Esophagus muscularis mucosa (tissue), 4 donors: ENCODE data around the gene MAGEA8. TPM values are rescaled to one million over a fixed set of nuclear protein-coding genes. Genes with fewer than 3 reads are reported as not detected.

ENCODE experiments used
- DNase-seq: peaks from one replicate; pipeline ENCODE4 v3.0.0-alpha.2; 2017; ENCODE audit errors: extremely low spot score
- H3K27ac ChIP-seq, 4 donors: fragments of 200-600 bp; sonication (generic); replicated peaks in 1 of 4; 1 replicate in 3 of 4; 2 replicates in 1 of 4; pipeline ENCODE4 v1.5.1; 2016 to 2019; ENCODE audit warnings: mild to moderate bottlenecking in 1 of 4
- H3K27me3 ChIP-seq, 4 donors: fragments of 200-600 bp; sonication (generic); one replicate each; pipeline versions ENCODE4 v1.5.1 to v1.6.0; 2016 to 2019
- H3K36me3 ChIP-seq, 4 donors: fragments of 200-600 bp; sonication (generic); one replicate each; pipeline ENCODE4 v1.5.1; 2016 to 2019
- H3K4me1 ChIP-seq, 4 donors: fragments of 200-600 bp; sonication (generic); one replicate each; pipeline ENCODE4 v1.5.1; 2016 to 2019
- H3K4me3 ChIP-seq, 4 donors: fragments of 200-600 bp; sonication (generic); 1 replicate in 2 of 4; 2 replicates in 2 of 4; pipeline ENCODE4 v1.5.1; 2016 to 2019; ENCODE audit warnings: mild to moderate bottlenecking in 4 of 4, moderate library complexity in 1 of 4
- H3K9me3 ChIP-seq, 4 donors: fragments of 200-600 bp; sonication (generic); 1 replicate in 3 of 4; 2 replicates in 1 of 4; pipeline ENCODE4 v1.5.1; 2016 to 2019
- EP300 ChIP-seq: sonication (generic); formaldehyde crosslinking; IDR thresholded peaks from one replicate; pipeline ENCODE4 v1.6.1; 2017; ENCODE audit warnings: antibody characterized with exemption
- POLR2A ChIP-seq: fragments of 450-650 bp; IDR thresholded peaks from one replicate; pipeline ENCODE4 v1.6.1; 2017; ENCODE audit warnings: antibody characterized with exemption, moderate library complexity, mild to moderate bottlenecking, low read depth
- POLR2AphosphoS5 ChIP-seq, 2 donors: sonication (generic); formaldehyde crosslinking; IDR thresholded peaks; one replicate each; pipeline ENCODE4 v1.6.1; 2017; ENCODE audit warnings: antibody characterized with exemption in 2 of 2
- WGBS: methylation state at CpG from one replicate; pipeline ENCODE4 v1.1.5; 2018; 5-methylcytosine and 5-hydroxymethylcytosine counted together
- intact Hi-C: fragments of 100-400 bp; cut with DNase I; formaldehyde crosslinking; loops from one replicate; pipeline ENCODE4 v1.15.1; 2023
- total RNA-seq, 4 donors: library from RNA; depleted of rRNA; stranded (reverse); fragments of >200 nt; gene quantifications; one replicate each; pipeline versions ENCODE4 v1.1.0 to v1.2.1, GENCODE V29; 2016
- TF ChIP-seq, protein P1 (sequence below), 3 experiments: fragments of 200-600 bp in 2 of 3; fragments of 450-650 bp in 1 of 3; sonication (generic) in 2 of 3; IDR thresholded peaks; one replicate each; pipeline ENCODE4 v1.5.1; 2017 to 2019; ENCODE audit warnings: antibody characterized with exemption in 3 of 3, mild to moderate bottlenecking in 2 of 3, moderate library complexity in 1 of 3

The MAGEA8 gene
- total RNA-seq, 4 donors from 2014 or later, result not detected

DNA sequence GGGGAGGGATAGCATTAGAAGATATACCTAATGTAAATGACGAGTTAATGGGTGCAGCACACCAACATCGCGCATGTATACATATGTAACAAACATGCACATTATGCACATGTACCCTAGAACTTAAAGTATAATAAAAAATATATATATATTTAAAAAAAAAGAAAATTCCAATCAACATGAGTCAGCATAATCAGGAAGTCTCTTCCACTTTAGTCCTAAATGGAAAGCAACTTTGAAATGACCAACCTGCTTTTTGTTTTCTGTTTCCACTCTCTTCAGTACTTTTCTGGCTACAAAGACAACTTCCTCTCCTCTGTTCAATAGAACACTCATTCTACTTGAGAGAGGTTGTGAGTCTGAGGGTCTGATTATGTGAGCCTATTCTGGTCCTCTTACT lies 13.5 kb upstream of the MAGEA8 start:
- TF ChIP-seq, protein P1, sequence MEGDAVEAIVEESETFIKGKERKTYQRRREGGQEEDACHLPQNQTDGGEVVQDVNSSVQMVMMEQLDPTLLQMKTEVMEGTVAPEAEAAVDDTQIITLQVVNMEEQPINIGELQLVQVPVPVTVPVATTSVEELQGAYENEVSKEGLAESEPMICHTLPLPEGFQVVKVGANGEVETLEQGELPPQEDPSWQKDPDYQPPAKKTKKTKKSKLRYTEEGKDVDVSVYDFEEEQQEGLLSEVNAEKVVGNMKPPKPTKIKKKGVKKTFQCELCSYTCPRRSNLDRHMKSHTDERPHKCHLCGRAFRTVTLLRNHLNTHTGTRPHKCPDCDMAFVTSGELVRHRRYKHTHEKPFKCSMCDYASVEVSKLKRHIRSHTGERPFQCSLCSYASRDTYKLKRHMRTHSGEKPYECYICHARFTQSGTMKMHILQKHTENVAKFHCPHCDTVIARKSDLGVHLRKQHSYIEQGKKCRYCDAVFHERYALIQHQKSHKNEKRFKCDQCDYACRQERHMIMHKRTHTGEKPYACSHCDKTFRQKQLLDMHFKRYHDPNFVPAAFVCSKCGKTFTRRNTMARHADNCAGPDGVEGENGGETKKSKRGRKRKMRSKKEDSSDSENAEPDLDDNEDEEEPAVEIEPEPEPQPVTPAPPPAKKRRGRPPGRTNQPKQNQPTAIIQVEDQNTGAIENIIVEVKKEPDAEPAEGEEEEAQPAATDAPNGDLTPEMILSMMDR (IDR thresholded peaks at IDR 0.05), result no peak
- TF ChIP-seq POLR2AphosphoS5 (IDR thresholded peaks at IDR 0.05) (no peak), POLR2A (no peak), EP300 (no peak)
- intact Hi-C loops, result no loop called here

DNA sequence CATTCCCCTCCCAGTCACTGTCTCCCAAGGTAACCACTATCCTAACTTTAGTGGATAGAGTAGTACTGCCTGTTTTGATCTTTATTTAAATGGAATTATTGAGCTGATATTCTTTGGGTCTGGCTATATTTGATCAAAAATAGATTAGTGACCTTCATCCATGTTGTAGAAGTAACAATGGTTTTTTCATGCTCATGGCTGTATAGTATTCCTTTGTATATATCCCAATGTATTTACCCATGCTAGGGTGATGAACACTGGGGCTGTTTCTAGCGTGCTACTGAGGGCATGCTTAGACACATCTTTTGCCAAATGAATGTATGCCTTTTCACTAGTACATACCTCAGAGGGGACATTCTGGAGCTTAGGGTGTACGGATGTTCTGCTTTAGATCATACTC lies 10.1 kb upstream of the MAGEA8 start:
- H3K4me3 ChIP-seq, result no peak overlapping the region
- H3K9me3 ChIP-seq, result no peaks in the 10 kb centered on the region
- H3K27ac ChIP-seq, result no peak overlapping the region
- WGBS, result 59% methylated on average over 2 of the region's 2 CpGs
- no peaks in the 10 kb centered on the region for H3K36me3 ChIP-seq
- DNase-seq, result no peak
- H3K4me1 ChIP-seq, result no peaks in the 10 kb centered on the region
- TF ChIP-seq POLR2AphosphoS5 (IDR thresholded peaks at IDR 0.05) (no peak), POLR2A (no peak), EP300 (no peak)
- TF ChIP-seq, protein P1 (IDR thresholded peaks at IDR 0.05), result no peak
- intact Hi-C loops, result no loop called here
- no peaks in the 10 kb centered on the region for H3K27me3 ChIP-seq

More for the DNA sequence above, 13.5 kb upstream of the MAGEA8 start:
- Histone ChIP-seq H3K4me1 (no peaks in the 10 kb centered on the region), H3K9me3 (no peaks in the 10 kb centered on the region), H3K27me3 (no peaks in the 10 kb centered on the region), H3K36me3 (no peaks in the 10 kb centered on the region), H3K4me3 (no peak overlapping the region), H3K27ac (no peak overlapping the region)
- no peak for DNase-seq
- 74% methylated on average over 3 of the region's 3 CpGs for WGBS

DNA sequence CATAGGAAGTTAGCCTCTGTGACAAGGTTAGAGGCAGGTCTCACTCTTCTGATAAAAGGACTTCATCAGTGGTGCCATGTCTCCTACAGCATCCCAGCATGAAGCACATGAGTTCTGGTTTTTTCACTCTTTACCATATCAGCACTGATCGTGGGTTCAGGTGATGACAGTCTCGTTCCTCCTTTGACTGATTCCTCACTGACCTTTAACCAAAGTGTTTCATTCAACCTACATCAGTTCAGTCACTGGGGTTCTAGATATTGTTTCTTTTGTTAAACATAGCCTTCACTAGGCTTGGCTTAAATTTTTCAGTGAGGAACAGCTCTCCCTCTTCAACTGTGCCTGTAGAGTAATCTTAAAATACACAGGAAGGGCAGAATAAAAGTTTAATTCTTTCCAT lies 9.6 kb upstream of the MAGEA8 start:
- Histone ChIP-seq H3K4me1 (no peaks in the 10 kb centered on the region), H3K4me3 (no peak overlapping the region), H3K36me3 (no peaks in the 10 kb centered on the region), H3K9me3 (no peaks in the 10 kb centered on the region), H3K27me3 (no peaks in the 10 kb centered on the region), H3K27ac (no peak overlapping the region)
- WGBS, result 85% methylated on average over 2 of the region's 2 CpGs
- TF ChIP-seq POLR2A (no peak), EP300 (no peak), POLR2AphosphoS5 (IDR thresholded peaks at IDR 0.05) (no peak)
- TF ChIP-seq, protein P1 (IDR thresholded peaks at IDR 0.05), result no peak
- intact Hi-C loops, result no loop called here
- no peak for DNase-seq

DNA sequence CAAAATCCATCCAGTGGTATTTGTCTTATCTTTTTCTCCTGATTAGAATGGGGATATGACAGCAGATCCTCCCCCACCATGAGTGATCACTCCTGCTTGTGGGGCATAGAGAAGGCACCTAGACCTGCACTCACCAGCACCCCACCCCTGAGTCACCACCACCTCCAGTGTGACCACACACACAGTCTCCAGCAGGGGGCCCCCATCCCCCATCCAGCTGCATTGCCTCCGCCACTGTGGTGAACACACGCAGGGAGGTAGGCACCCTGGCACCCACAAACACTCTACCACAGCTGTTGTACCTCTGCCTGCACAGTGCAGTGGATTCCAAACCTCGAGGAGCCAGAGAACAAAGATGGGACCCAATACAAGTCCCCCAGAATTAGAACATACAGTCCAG lies 9.0 kb upstream of the MAGEA8 start:
- TF ChIP-seq EP300 (no peak), POLR2AphosphoS5 (IDR thresholded peaks at IDR 0.05) (no peak), POLR2A (no peak)
- TF ChIP-seq, protein P1 (IDR thresholded peaks at IDR 0.05), result no peak
- Histone ChIP-seq H3K36me3 (no peaks in the 10 kb centered on the region), H3K9me3 (no peaks in the 10 kb centered on the region), H3K4me1 (no peaks in the 10 kb centered on the region), H3K4me3 (no peak overlapping the region), H3K27me3 (no peaks in the 10 kb centered on the region), H3K27ac (no peak overlapping the region)
- intact Hi-C loops, result no loop called here
- no peak for DNase-seq
- WGBS, result 27% methylated on average over 2 of the region's 3 CpGs

DNA sequence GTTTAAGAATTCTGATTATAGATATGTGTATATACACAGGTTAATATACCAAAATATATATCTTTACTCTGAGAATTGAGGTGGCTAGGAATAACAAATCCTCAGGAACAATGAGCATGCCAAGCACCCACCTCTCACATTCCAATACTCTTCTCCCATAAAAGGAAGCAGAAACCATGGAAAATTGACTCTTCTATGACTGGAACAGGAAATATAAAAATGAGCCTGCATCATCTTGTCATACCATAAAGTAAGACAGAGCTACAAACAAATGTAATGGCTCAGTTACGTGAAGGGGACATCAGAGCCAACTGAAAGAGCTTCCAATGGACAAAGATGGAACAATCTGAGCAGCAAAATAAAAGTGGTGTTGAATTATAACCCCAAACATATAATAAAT lies 3.8 kb upstream of the MAGEA8 start:
- Histone ChIP-seq H3K36me3 (no peaks in the 10 kb centered on the region), H3K4me1 (no peaks in the 10 kb centered on the region), H3K9me3 (no peaks in the 10 kb centered on the region), H3K27me3 (no peaks in the 10 kb centered on the region), H3K27ac (no peak overlapping the region), H3K4me3 (no peak overlapping the region)
- WGBS, result 41% methylated on average over 1 of the region's 1 CpG
- TF ChIP-seq POLR2AphosphoS5 (IDR thresholded peaks at IDR 0.05) (no peak), POLR2A (no peak), EP300 (no peak)
- TF ChIP-seq, protein P1 (IDR thresholded peaks at IDR 0.05), result no peak
- DNase-seq, result no peak
- intact Hi-C loops, result no loop called here
